HG03457 (cell line): ENCODE measurements around the gene MYO16.
"Not testable (repeated sequence)": the region's sequence is repeated elsewhere in the genome, so short reads cannot be mapped to it uniquely, and the experiment has no call there.

Experiments
- ATAC-seq: cut with Tn5 transposase; IDR thresholded peaks from one replicate; pipeline ENCODE4 v1.9.1; 2021; ENCODE audit warnings: moderate number of reproducible peaks; ENCODE audit not compliant: unreplicated experiment

The MYO16 gene

DNA sequence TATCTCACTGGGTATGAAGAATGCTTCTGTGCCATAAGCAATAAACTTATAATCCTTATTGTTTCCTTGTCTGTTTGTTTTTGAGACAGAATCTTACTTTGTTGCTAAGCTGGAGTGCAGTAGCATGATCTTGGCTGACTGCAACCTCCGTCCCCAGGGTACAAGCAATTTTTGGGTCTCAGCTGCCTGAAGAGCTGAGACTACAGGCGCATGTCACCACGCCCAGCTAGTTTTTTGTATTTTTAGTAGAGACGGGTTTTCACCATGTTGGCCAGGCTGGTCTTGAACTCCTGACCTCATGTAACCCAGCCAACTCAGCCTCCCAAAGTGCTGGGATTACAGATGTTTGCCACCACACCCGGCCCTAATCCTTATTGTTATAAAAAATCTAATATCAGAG is 112.5 kb downstream of the MYO16 start:
- no peak for ATAC-seq

DNA sequence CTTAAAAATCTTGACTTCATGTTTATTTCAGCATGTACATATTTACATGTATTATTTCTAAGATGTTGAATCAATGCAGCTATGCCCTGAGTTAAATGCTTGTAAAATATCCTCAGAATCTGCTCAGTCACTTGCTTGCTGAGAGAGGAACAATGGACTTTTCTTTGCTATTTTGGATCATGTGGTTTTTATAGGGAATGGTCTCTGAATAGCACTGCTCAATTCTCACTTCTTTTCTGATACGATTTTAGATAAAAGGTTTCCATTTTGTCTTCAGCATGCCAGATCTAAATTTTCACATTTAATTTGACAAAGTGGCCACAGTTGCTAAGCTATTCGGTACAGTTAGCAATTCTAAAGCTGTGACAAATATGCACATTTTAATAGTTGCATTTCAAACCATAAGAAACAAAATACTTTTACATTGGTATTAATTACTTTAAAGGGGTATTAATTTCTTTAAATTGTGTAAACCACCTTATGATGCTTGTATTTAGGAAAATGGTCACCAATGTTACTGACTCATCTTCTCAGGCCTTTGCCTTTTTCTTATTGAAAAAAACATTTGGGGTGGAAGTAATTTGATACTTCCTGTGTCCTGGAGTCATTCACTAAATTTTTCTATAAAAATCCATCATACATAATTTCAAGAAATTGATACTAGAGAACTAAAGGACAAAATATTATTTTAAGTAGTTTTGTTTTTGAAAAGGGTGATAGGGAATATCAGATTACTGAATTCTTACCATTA is 113.5 kb downstream of the MYO16 start:
- ATAC-seq: no peak

DNA sequence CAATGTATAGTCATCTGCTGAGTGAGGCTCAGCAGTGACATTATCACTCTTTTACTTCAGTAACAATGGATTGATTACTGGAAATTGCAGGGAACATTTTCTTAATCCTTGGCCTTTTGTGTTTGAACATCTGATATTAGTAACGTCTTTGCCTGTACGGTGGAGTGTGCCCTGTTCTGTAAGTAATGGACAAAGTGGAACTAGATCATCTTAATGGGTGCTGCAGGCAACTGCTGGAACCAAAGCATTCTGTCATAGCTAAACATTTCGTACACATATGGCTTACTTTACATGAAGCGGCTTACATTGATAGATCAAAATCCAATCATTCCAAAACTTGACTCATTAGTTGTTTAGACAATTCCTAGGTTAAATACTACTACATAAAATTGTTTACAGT is 114.1 kb downstream of the MYO16 start:
- no peak for ATAC-seq

DNA sequence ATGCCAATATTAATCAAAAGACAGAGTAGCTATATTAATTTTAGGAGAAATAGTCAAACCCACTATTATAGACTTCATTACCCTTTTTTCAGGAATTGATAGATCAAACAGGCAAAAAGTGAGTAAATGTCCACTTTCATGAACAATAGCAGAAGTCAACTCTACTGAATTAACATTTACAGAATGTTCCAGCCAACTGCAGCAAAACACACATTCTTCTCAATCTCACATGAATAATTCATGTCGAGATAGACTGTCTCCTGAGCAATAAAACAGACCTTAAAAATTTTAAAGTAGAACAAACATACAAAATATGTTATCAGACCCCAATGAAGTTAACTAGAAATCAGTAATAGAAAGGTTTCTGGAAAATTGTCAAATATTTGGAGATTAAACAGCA is 118.4 kb downstream of the MYO16 start:
- no peak for ATAC-seq

DNA sequence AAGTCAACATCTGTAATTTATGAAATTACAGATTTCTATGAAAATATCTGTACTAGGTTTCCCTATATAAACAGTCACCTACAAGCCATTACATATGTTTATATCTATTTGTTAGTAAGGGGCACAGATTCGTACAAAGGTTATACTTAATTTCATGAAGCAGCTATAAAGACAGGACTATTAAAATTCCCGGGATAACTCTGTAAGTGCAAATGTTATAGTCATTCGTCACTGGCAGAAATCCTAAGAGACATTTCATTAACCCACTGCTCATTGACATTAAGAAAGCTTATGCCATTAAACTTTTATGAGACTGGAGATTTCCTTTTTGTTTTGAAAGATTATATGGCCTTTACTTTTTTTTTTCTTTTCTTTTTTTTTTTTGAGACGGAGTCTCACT is 122.9 kb downstream of the MYO16 start:
- ATAC-seq: no peak

DNA sequence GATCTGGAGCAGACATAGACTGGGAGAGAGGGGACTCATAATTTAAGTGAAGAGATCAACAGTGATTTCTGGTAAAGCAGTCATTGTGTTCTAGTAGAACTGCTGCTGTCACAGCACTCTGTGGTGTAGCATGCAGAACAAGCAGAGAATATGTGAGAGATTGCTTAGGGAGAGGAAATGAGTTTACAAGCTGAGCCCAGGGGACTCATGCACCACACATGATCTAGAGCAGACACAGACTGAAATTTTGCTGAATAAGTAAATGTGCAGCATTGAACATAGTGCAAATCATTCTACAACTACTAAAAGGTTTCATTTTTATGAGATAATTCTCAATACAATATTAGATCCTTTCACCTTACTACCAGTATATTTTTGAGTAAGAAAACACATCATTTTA is 125.7 kb downstream of the MYO16 start:
- ATAC-seq: no peak

DNA sequence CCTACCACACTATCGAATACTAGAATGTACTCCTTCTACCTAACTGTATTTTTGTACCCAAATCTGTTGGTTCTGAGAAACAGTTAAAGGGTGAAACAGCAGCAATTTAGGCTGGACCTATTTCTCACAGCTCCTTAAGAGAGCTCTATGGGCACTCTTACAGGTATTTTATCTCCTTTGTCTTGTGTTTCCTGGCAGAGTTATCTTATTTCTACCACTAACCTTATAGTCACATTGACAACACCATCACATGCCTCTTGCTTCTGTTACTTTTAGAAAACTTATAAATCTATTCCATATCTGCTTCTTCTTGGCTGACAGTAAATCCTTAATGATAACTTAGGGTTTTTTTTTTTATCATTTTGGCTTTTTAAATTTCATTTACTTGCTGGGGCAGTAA is 130.7 kb downstream of the MYO16 start:
- ATAC-seq: no peak

DNA sequence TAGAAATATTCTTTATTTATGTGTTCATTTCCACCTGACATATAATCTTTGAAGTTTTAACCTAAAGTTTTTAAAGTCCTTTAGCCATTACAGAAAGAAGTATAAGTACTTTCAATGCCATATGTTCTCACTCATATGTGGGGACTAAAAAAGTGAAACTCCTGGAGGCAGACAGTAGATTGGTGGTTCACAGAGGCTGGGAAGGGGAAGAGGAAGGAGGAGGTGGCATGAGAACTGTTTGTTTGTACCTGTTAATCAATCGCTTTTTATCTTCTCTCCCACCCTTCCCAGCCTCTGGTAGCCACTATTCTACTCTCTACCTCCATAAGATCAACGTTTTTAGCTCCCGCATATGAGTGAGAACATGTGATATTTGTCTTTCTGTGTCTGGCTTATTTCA is 131.1 kb downstream of the MYO16 start:
- no peak for ATAC-seq

DNA sequence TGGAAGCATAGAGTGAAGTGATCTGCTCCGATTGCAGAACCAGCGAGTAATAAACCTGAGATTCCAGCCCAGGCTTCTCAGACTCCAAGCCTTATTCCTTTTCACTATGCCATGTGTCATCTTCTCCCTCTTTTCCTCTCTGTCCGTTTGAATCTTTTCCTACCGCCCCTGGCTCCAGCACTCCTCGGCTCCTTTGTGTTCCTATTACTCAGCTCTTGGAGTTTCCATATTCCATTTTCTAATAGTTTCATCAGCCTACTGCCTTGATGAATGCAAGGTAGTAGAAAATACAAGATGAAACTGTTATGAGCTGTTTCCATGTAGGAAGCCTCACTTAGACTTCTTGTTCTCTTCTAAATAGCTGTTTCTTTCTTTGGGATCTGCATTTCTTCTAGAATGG is 138.6 kb downstream of the MYO16 start:
- no peak for ATAC-seq

DNA sequence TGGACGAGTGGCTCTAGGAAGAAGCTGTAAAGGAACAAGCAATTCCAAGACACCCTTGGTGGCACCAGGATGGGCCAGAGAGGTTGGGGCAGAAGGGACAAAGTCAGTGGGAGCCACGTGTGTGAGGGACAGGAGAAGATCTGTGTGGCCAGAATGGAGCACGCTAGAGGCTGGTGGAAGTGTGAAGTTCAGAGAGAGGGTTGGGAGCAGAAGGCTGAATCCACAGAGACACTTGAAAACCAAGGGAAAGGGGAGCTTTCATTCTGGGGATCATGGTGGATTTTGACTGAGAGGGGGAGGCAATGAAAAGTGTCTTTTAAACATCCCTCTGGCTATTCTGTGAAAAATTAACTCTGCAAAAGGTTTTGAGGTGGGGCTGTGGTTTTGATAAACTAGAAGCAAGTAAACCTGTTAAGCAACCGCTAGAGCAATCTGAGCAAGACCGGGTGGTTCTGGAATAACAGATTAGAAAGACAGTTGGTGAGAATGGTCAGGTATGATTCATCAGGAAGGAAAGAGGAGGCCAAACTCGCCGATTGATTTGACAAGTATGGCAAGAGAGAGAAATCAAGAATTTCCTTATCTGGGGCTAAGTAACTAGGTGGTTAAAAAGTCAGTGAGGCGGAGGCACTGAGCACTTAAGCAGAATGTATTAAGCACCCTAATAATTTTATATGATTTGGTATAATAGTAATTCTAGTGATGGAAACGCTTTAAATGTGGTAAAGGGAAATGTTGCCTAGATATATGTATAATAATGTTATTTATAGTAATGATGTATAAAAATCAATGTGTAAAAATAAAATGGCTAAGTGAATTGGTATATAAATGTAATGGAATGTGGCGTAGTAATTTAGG is 140.0 kb downstream of the MYO16 start:
- no peak for ATAC-seq

DNA sequence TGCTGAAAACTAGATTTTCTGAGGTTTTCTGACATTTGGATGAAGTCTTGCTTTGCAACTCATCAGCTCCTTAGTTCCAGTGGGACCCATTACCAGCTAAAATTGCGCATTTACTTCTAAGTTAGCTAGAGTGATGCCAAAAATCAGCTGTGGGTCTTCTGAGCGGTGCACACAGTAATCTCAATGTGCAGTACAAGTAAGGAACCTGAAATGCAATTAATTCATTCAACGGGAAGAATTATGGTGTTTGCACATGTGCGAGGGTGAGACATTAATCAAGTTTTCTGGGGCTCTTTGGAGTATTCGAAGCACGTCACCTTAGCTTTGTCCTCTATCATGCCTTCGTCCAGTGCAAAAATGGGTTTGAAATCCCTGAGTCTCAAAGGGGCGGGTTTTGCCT is 146.2 kb downstream of the MYO16 start:
- no peak for ATAC-seq

DNA sequence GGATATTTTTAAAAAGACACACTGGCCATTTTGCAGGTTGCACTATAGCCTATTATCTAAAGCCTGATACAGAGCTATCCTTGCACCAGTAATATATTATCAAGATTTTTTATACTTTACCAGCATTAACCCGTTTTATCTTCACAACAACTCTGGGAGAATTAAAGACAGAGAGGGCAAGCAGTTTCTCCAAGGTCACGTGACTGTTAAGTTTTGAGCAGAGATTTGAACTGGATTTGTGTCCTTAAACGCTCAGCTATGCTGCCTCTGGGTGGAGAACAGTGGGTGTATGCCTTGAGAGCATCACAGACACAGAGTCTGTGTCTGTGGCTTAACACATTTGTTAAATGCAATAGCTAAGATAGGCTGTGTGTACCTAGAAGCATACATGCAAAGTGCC is 147.2 kb downstream of the MYO16 start:
- ATAC-seq: no peak

DNA sequence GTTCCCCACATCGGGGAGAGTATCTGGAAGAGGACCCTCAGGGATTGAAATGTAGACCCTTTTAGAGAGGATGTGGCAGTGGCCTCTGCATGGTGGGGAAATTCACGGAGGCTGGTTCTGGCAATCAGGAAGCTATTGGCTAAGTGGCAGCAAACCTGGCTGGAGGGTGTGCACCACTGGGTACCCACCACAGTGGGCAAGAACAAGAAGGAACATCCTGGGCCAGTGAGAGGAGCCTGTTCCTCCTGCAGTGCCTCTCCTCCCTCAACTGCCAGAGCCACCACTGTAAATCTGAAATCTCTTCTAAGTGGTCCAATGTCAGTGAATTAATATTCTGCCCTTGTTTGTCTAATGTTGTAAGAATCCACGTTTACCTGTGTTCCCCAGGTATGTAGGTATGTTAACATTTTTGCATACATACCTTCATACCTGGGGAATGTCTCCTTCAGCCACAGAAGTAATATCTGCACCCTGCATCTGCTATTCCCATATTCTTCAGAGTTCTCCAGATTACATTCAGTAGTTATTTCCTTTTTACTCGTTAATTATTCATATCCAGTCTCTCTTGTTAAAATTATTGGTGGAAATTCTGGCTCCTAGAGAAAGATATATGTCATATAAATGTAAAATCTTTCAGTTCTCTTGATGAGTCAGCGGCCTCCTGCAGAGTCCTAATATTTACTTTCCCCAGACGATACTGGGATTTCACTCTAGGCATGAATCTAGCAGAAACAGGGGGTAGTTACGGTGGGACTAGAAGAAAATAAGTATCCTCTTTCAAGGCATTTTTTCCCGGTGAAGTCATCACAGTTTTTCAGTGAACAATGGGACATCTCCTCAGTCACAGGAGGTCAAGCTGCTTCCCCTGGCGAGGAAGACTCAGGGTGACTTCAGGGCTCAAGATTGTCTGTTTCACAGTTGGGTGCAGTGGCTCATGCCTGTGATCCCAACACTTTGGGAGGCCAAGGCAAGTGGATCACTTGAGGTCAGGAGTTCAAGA is 148.3 kb downstream of the MYO16 start:
- ATAC-seq: no peak

DNA sequence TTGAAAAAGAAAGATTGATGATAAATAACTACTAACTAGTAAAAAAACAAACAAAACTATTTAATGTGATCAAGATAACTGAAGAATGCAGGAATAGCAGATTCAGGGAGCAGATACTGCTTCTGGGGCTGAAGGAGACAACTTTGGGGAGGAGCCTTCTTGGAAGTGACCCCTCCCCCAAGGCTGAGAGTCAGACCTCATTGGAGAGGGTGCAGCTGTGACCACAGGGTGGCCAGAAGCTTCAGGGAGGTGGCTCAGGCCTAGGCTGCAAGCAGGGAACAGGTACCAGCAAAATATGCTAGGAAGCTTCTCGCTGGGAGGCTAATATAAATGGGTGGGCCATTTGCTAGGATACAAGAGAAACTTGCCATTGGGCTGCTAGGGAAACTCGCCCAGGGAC is 149.9 kb downstream of the MYO16 start:
- no peak for ATAC-seq

DNA sequence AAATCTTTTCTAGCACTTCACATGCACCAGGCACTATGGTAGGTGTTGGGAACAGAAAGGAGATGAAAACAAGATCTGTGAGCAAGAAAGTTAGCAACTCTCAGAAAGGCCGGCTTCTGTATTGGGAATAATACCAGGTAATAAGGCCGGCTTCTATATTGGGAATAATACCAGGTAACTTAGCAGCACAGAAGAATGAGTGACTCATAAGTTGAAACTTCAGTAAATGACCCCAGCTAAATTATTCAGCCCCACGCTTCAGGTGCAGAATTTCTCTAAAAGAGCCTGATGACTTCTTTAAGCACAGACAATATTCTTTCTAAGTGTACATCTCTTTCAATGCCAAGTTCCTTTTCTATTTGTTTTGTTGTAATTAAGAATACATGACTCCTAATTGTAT is 151.3 kb downstream of the MYO16 start:
- ATAC-seq: no peak

DNA sequence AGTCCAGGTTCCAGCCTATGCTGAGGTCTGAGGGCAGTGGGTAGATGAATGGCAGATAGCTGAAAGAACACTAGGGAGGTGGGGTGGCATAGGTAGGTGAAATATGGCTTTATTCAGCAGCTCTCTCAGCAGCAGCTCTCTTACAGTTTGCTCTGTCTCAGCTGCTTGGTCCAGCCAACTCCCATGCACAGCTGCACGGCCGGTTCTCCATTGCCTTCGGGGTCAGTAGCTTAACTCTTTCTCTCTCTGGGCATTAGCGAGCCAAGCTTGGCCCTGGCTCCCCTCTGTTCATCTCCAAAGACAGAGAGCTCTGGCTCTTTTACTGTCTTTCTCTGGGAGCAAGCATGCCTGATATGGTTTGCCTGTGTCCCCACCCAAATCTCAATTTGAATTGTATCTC is 151.9 kb downstream of the MYO16 start:
- ATAC-seq: no peak

DNA sequence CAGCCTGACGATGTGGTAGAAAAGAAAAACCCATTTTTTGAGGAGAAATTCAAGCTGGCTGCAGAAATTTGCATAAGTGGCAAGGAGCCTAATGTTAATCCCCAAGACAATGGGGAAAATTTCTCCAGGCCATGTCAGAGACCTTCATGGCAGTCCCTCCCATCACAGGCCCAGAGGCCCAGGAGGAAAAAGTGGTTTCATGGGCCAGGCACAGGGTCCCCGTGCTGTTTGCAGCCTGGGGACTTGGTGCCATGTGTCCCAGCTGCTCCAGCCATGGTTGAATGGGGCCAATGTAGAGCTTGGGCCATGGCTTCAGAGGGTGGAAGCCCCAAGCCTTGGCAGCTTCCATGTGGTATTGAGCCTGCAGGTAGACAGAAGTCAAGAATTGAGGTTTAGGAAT is 153.1 kb downstream of the MYO16 start:
- not testable (repeated sequence) for ATAC-seq

DNA sequence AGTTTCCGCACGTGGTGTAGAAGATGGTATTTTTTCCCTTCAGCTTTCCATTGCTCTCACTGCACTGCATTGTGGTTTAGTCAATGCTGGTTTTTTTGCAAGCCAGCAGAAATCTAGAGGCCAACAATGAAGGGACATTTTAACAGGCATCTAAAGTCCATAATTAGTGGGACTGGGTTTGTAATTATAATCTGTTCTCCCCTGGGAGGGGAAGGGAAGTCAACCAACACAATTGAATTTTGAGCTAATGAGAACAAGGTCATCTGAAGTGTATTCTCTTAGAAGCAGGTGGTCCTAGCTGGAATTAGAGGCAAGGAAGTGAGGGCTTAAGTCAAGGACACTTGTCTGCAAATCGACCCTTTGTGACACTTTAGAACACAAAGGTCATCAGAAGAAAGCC is 156.4 kb downstream of the MYO16 start:
- no peak for ATAC-seq

DNA sequence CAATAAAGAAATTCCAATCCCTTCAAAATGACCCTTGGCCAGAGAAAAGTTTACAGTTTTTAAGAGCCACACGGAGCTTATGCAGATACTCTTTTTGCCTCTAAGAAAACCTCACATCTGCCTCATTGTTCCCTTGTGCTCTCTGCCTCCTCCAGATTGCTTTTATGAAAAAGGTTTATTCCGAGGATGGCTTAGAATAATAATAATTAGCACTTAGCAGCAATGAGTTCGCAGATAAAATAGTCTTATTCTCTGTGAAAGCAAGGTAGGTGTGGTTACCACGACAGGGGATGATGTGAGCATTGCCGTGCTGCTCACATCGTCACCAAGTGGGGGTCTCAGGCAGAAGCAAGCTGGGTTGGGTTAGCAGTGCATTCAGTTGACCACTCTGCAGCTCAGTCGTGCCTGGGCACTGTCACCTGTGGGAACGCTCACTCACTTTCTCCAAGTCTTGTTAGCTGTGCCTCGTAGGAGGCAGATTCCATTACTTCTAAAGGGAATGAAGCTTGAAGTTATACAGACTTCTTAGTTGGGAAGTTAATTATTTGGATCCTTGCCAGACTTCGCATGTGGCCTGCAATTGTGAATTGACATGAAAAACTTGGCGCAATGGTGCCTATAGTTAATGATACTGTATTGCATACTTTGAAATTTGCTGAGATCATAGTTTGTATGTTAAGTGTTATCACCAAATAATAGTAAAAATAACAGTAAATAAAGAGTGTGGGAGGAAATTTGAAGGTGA is 157.2 kb downstream of the MYO16 start:
- ATAC-seq: no peak

DNA sequence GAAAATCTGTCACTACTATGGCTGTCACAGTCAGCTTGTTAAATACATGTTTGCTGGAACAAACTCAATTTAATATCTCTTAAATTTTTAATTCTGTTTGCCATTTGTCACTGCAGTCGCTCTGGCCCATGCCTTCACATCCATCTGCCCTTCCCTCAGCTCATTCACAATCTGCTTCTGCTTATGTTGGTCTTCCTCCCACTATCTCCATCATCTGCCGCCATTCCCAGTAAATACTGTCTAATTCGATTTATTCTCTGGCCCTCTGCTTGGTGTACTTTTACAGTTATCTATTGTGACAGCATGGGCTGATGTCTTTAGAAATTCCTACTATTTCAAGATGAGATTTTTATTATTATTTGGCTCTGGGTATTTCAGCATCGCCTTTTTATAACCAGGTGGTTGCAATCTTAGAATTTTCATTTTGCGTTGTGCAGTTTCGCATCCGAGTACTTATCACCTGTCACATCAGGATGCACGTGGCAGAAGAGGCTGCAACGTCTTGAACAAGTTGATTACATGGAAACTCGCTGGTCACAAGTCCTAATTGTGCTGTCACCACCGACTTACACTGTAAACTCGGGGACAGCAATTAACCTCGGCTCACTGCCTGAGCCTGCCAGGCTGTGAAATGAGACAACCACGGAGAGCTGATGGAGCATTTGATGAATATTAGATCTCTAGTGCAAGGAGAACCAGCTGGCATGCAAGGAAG is 158.4 kb downstream of the MYO16 start:
- ATAC-seq: no peak
